Activated CD8-positive, alpha-beta memory T cell treated with anti-CD3 and anti-CD28 coated beads for 24 hours (primary cell): ENCODE results near the gene MANEAL.

Experiments used
- DNase-seq: peaks from one replicate; pipeline ENCODE4 v3.0.0-alpha.2; 2020

Gene MANEAL

GRCh38 chr1:37792943-37793686 lies 532 bp upstream of the MANEAL start:
- no peak for DNase-seq

- DNase-seq, result no peak
These were observed 1.0 kb downstream of the MANEAL start for GRCh38 chr1:37794372-37795339.

GRCh38 chr1:37795340-37796125 lies 1.9 kb downstream of the MANEAL start:
- peak; percentile 76 for DNase-seq

GRCh38 chr1:37797750-37798345 lies 4.2 kb downstream of the MANEAL start:
- no peak for DNase-seq

- no peak for DNase-seq
These were observed 8.8 kb downstream of the MANEAL start for GRCh38 chr1:37802439-37802838.

- no peak for DNase-seq
These were observed 13.5 kb downstream of the MANEAL start for GRCh38 chr1:37807220-37807554.

- DNase-seq, result peak; percentile 97
These were observed 14.1 kb downstream of the MANEAL start, which contains the start of the genes C1orf122 and YRDC for GRCh38 chr1:37807555-37808368. Gene C1orf122 (plus strand): TSS chr1:37807790. CDS start chr1:37808405, 615 bp downstream. Gene YRDC (minus strand): TSS chr1:37808208. CDS start chr1:37808180, 28 bp downstream.

GRCh38 chr1:37808369-37809319 lies 15.0 kb downstream of the MANEAL start:
- no peak for DNase-seq

- no peak for DNase-seq
These were observed 16.3 kb downstream of the MANEAL start for GRCh38 chr1:37809942-37810341.

- DNase-seq, result peak; percentile 78
These were observed 17.5 kb downstream of the MANEAL start for GRCh38 chr1:37811027-37811655.

GRCh38 chr1:37813529-37814145 lies 20.0 kb downstream of the MANEAL start:
- DNase-seq, result no peak

- DNase-seq, result no peak
These were observed 20.6 kb downstream of the MANEAL start for GRCh38 chr1:37814252-37814651.

- no peak for DNase-seq
These were observed 23.8 kb downstream of the MANEAL start for GRCh38 chr1:37817481-37817880.

GRCh38 chr1:37821481-37821880 lies 27.8 kb downstream of the MANEAL start:
- DNase-seq, result no peak

- no peak for DNase-seq
These were observed 29.5 kb downstream of the MANEAL start for GRCh38 chr1:37822906-37823815.

- DNase-seq, result no peak
These were observed 30.4 kb downstream of the MANEAL start for GRCh38 chr1:37824001-37824400.

- DNase-seq, result no peak
These were observed 31.9 kb downstream of the MANEAL start for GRCh38 chr1:37825506-37825905.

- DNase-seq, result no peak
These were observed 34.9 kb downstream of the MANEAL start for GRCh38 chr1:37828410-37829074.
